22Rv1 (cell line): ENCODE data around the gene SLCO2B1.

Experiments used
- ZFX ChIP-seq: fragments of 450-650 bp; IDR thresholded peaks from 2 replicates; pipeline ENCODE4 v1.6.1; 2017; ENCODE audit warnings: antibody characterized with exemption, borderline replicate concordance
- TF ChIP-seq, protein P1 (sequence below): fragments of 450-650 bp; IDR thresholded peaks from 2 replicates; pipeline ENCODE4 v1.5.1; 2017; ENCODE audit warnings: mild to moderate bottlenecking

DNA sequence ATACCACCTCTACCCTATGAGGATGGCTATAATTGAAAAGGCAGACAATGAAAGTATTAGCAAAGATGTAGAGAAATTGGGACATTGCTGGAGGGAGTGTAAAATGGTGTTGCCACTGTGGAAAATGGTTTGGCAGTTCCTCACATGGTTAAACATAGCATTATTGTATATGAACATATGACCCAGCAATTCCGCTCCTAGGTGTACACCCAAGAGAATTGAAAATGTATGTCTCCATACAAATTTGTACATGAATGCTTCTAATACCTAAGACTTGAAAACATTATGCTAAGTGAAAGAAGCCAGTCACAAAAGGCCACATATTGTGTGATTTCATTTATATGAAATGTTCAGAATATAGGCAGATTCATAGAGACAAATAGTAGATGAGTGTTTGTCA is 10.0 kb downstream of the SLCO2B1 start:
- TF ChIP-seq, protein P1, sequence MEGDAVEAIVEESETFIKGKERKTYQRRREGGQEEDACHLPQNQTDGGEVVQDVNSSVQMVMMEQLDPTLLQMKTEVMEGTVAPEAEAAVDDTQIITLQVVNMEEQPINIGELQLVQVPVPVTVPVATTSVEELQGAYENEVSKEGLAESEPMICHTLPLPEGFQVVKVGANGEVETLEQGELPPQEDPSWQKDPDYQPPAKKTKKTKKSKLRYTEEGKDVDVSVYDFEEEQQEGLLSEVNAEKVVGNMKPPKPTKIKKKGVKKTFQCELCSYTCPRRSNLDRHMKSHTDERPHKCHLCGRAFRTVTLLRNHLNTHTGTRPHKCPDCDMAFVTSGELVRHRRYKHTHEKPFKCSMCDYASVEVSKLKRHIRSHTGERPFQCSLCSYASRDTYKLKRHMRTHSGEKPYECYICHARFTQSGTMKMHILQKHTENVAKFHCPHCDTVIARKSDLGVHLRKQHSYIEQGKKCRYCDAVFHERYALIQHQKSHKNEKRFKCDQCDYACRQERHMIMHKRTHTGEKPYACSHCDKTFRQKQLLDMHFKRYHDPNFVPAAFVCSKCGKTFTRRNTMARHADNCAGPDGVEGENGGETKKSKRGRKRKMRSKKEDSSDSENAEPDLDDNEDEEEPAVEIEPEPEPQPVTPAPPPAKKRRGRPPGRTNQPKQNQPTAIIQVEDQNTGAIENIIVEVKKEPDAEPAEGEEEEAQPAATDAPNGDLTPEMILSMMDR: no peak
- no peak for TF ChIP-seq ZFX
